GM12875 (cell line): ENCODE measurements around the gene TGFBR3.

Source experiments
- H3K4me3 ChIP-seq: one replicate; pipeline ENCODE4 v1.5.1; 2011; ENCODE audit warnings: low read depth, low read length, control low read depth
- TF ChIP-seq, protein P1 (sequence below): IDR thresholded peaks from 2 replicates; pipeline ENCODE4 v1.5.1; 2011; ENCODE audit warnings: low read depth, mild to moderate bottlenecking, control low read depth, inconsistent platforms, low read length, moderate library complexity, borderline replicate concordance; ENCODE audit not compliant: insufficient read depth

Gene TGFBR3

DNA sequence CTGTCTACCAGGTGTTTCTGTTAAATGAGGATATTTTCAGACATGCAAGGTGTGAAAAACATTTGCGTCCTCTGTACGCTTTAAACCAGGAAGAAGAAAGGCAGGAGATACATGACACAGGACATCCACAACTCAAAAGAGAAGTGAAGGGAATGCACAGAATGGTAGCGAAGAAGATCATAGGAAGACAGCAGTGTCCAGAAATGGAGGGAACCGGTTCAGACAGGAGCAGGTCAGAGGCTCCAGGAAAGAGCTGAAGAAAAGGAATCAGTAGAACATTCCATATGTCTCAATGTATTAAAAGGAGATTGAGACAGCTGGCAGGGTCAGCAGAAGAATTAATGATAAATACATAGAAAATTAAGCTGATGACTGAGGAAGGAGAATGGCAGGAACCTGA is 194.4 kb downstream of the TGFBR3 start:
- H3K4me3 ChIP-seq = no peak overlapping the region
- TF ChIP-seq, protein P1, sequence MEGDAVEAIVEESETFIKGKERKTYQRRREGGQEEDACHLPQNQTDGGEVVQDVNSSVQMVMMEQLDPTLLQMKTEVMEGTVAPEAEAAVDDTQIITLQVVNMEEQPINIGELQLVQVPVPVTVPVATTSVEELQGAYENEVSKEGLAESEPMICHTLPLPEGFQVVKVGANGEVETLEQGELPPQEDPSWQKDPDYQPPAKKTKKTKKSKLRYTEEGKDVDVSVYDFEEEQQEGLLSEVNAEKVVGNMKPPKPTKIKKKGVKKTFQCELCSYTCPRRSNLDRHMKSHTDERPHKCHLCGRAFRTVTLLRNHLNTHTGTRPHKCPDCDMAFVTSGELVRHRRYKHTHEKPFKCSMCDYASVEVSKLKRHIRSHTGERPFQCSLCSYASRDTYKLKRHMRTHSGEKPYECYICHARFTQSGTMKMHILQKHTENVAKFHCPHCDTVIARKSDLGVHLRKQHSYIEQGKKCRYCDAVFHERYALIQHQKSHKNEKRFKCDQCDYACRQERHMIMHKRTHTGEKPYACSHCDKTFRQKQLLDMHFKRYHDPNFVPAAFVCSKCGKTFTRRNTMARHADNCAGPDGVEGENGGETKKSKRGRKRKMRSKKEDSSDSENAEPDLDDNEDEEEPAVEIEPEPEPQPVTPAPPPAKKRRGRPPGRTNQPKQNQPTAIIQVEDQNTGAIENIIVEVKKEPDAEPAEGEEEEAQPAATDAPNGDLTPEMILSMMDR = no peak

DNA sequence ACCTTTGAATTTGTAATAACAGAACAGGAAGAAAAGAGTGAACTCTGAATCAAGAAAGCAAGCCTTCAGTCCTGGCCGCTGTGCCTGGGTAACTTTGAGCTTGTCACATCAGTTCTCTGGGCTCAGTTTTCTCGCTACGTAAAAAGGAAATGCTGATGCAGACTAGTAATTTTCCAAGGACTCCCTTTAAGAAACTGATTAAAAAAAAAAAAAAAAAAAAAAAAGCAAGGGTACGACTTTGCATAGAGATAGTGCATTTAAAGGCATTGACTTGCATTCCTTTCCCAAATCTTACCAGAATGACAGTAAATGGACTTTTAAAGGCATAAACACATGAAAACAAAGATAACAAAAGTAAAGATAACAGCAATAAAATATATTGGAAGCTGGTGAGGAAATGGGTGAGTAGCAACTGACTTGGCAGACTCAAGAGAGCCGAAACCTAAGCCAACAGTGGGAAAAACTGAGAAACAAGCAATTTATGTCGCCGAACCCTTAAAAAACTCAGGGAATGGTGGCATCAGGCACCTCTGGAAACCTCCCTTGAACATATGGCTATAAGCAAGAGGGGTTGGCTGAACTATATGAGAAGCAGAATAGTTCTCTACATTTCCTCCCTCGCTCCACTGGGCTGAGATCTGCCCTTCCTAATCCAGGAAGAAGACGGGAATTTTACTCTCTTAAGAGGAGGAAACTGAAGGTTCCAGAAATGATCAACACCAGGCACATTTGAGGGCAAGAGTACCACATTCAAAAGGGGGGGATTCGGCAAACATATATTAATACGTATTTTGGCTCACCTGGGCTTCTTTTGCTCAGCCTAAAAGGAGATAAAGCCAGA is 196.1 kb downstream of the TGFBR3 start:
- TF ChIP-seq, protein P1 = no peak

DNA sequence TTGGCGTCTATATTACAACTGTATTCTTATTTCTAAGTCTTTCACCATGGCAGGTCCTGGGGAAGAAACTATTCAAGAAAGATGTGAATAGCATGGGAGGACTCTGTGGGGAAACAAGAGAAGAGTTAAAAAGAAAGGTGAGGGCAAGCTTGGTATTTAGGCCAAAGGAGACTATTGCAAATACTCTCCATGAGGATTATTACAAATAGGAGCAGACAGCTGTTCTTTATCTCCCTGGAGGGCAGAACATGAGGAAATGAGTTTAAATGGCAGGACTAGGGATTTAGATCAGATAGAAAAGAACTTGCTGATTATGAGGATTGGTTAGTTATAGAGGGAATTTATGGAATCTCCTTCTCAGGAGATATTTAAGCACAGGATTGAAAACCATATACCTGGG is 198.5 kb downstream of the TGFBR3 start:
- TF ChIP-seq, protein P1 = no peak
- no peak overlapping the region for H3K4me3 ChIP-seq

More for the DNA sequence above, 196.1 kb downstream of the TGFBR3 start:
- H3K4me3 ChIP-seq = no peak overlapping the region

DNA sequence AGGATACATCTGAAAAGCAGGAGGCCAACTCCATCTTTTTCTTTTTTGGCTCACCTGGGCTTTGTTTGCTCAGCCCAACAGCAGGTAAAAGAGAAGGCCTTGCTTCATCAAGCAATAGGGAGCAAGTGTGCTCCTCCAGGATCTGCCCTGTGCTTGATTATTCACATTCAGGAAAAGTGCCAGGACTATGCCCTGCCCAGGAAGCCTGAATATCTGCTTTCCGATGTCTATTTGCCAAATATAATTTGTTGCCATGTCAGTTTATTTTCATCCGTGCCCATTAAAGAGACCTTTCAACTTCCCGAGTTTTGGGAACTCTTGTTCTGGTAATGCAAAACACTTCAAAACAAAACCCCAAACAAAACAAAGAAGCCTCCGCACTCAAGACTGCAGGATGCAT is 200.0 kb downstream of the TGFBR3 start:
- no peak overlapping the region for H3K4me3 ChIP-seq
- TF ChIP-seq, protein P1 = no peak

DNA sequence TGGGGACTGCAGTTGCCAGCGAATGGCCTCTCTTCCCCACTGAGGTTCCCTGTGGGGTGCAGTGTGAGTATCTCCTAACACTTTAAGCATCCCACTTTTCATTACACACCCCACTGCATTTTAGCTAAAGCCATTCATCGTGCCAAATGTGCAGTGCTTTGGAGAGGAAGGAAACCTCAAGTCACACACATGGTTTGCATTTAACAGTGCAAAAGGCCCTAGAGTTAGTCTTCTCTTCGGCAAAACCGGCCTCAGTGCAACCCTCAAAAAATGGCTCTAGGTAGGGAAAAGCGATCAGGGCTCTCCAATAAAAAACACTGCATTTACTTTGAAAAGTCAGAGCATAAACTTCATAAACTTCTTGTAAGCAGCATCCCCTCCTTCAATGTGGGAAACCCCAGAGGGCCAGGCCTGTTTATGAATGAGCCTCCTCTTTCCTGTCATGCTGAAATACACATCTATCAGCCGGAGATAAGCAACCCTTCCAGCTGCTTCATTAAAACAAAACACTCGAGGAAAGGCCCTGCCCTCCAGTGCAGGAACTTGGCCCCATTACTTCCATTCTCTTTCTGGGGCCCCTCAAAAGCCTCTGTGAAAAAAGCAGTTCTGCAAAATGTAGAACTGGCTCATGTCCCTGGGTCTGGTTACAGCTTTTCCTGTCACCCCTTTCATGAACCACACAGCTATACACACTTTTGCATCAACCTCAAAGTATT is 201.3 kb downstream of the TGFBR3 start:
- no peak overlapping the region for H3K4me3 ChIP-seq
- TF ChIP-seq, protein P1 = no peak

DNA sequence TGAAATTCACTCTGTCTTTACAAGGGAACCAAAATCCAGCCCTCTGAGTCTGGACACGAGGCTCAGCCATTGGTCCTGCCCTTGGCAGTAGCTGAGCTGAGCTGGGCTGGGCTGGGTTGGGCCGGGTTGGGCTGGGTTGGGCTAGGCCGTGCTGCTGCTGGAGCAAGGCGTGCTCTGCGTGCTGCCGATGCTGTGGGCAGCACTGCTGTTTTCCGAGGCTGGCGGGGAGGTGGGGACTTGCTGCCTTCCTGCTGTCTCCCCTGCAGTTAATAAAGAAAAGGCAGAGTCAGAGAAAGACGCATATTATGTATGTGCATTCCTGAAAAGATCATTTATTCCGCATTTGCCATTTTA is 202.4 kb downstream of the TGFBR3 start:
- no peak overlapping the region for H3K4me3 ChIP-seq
- TF ChIP-seq, protein P1 = no peak
